HG02970 (cell line): ENCODE data around the gene TSC22D2.

Source experiments
- ATAC-seq: cut with Tn5 transposase; IDR thresholded peaks from one replicate; pipeline ENCODE4 v1.9.1; 2021; ENCODE audit warnings: mild to moderate bottlenecking, moderate library complexity, moderate number of reproducible peaks; ENCODE audit not compliant: unreplicated experiment, low FRiP score

The TSC22D2 gene

DNA sequence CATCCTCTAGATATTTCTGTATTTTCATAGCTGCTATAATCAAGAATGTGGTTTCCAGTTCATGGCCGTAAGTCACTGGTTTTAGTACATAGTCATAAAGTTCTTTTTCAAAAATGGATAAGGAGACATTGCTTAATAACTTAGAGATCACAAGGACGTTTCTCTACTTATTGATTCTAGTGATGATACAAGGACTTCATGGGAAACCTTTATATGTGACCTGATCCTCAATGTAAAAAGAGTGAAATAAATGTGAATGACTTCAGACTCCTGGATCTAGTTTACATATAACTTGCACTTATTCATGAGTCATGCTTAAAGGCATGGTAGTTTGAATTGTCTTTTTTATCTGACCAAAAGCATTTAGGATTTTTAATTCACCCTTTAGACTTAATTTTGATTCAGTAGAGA lies 35.2 kb downstream of the TSC22D2 start:
- no peak for ATAC-seq

DNA sequence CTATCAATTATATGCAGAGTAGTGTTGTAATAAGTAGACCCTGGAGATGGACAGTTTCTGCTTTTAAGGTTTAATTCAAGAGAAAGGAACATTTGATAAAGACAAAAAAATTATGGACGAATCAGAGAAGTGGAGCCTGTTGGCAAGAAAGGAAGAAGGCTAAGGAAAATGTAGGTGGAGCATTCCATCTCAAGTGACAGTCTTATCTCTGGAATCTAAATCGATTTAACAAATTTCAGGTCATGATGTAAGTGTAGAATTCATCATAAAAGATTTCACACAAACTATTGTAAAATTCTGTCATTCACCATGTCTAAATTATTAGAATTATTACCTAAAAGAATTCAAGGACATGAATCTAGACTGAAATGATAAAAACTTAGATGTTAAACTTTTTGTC lies 36.3 kb downstream of the TSC22D2 start:
- ATAC-seq, result no peak

DNA sequence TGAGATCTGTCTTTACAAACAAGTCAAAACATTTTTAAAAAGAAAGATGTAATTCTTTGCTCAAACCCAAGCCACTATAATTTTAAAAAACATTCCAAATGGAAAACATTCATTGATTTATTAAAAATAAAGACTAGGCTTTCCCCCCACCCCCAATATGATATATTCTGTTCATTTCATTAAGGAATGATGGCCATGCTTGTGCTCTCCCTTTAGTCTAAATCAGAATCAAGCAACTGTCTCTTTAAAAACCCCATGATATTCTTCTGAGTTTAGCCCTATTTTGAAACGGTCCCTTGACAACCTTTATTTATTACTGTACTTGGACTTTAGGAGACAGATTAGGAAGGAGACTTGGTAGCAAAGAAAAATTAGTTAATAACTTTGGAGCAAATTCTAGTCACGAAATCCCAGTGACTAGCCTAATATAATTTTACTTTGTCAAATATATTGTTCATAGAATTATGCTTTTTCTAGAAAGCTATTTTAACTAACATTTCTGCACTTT lies 38.4 kb downstream of the TSC22D2 start:
- ATAC-seq, result no peak

DNA sequence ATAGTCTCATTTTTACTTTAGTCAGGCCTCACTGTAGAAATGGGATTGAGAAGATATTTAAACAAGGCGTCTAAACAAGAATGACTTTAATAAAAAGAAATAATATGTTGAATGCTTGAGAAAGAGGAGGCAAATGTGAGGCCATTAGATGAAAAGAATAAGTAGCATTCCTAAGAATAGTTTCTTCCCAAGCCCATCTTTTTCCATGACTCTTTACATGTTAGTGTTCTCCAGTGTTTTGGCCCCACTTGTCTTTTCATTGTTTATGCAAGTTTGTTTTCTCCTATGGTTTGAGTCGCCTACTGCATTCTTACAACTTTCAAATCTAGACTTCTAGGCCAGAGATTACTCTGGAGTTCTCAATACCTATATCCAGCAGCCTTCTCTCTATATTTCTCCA lies 39.0 kb downstream of the TSC22D2 start:
- no peak for ATAC-seq

DNA sequence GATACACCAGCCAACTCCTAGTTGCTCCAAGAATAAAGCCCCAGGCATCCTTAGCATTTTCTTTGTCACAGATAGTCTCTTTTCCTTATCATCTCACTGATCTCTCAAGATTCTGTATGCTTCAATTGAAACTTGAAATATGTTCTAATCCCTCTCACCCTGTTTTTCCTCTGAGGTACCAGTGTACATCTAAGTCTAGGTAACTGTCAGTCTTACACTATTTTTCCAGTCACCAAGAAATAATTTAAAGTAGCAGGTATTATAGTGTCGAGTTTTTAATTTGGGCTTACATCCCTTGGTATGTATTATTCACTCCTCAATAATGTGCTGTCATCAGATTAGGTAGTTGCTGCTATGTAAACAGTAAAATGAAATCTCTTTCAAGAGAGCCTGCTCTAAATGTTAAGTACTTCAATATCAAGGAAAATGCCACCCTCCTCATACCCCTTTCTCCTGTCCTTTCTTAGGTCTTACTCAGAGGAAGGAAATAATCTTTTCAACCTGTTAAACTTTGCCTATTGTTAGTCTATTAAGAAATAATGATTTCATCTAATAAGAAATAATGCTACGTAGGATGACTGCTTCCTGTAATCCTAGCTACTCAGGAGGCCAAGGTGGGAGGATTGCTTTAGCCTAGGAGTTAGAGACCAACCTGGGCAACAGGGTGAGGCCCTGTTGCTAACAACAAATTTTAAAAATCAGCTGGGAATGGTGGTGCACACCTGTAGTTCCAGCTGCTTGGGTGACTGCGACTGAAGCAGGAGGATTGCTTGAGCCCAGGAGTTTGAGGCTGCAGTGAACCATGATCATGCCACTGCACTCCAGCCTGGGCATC lies 39.8 kb downstream of the TSC22D2 start:
- no peak for ATAC-seq

DNA sequence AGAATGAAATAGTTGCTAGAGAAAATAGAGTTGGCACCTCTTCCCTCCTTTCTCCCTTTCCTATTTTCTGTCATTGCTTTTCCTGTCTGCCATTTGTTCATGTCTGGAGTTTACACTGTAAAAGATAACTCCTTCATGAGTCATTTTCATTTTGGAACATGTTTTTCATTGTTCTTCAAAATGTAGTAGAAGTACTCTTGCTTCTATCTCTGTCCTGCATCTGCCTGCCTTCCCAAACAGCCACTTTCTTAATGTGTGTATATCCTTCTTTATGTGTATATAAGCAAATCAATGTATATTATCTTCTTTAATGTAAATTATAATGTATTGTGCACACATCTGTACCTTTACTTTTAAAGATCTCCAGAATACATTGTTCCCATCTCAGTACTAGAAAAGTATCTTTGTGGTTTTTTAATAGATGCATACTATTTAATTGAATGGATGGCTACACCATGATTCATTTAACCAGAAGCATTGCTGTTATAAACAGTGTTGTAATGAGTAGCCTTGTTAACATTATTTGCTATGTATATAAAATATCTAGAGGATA lies 41.1 kb downstream of the TSC22D2 start:
- ATAC-seq, result no peak

DNA sequence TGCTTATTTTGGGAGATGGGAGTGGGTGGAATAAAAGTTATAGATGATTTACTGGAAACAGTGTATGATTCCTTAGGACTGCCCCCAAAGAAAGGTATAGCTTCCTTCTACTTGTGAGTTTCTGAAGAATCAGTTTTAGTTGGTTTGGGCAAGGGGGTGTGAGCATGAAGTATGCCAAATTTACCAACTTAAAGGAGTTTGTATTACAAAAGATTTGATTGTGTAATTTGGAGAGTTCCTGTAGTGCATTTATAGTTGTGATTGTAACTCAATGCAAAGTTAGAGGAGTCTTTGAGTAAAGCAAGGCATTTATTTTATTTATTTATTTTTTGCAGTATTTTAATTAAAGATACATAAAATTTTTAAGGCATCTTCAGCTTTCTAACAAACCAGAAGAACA lies 42.8 kb downstream of the TSC22D2 start:
- ATAC-seq, result no peak

DNA sequence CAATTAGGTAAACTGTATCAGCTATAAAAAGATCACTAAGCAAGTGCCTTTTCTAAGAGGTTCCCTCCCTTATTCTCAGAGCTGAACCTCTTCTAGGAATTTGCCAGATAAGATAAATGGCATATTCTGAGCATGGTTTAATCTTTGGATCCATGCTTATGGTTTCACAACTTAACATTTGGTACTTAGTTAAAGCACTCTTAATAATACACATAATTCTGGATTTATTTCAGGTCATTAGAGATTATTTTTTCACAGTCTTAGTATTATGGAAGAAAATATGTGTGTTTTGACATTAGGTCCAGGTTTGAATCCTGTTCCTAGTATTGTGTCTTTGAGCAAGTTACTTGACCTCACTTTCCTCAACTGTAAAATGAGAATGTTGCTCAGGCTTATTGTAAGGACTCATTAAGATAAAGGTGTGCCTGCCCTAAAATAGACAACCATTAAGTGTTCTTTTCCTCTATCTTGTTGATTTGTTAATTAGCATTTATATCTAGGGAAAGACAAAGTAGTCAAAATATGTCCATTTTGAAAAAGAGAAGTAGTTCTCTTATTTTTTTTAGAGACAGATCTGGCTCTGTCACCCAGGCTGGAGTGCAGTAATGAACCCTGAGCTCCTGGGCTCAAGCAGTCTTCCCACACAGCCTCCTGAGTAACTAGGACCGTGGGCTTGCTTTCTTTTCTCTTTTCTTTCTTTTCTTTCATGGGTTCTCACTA lies 43.4 kb downstream of the TSC22D2 start:
- no peak for ATAC-seq

DNA sequence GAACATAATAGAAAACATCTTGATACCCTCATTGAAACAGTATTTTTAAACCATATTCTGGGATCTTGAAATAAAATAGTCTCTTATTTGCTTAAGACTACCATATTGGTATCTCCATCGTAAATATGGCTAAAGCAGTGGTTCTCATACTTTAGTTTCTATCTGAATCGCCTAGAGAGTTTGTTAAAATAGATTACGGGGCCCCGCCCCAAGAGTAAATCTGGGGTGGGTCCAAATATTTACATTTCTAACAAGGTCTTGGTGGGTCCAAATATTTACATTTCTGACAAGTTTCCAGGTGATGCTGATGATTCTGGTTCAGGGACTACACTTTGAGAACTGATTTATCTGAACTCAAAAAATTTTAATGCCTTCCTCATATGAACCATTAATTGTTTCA lies 45.3 kb downstream of the TSC22D2 start:
- ATAC-seq, result no peak

DNA sequence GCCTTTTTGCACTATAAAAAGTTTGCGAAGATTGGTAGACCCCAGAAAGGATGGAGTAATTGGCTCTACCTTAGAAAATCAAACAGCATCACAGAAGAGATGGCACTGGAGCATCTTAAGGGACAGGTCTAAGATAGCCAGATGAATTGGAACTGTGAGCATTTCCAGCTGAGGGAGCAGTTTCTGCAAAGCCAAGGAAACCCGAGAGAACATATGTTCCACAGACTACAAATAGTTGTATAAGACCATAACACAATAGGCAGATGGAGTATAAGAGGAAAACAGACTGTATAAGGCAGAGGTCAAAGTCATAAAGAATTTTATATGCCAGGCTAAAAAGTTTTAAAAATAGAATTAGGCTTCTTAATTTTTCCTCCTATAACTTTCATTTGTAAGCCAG lies 46.0 kb downstream of the TSC22D2 start:
- ATAC-seq, result no peak

DNA sequence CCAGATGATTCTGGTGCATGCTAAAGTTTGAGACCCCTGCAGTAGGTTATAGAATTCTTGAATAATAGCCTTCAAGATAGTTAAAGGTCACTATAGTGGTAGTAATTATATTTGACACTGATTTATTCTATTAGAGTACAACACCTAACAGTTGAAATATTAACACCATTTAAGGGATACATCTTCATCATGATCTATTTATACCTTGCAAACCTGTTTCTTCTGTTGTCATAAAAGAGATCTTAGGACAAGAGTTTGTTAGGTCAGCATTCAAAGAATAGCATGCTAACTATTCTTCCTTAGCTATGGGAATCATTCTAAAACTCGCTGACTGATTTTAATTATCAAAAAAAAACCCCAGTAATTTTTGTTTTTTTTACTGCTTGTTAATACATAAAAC lies 46.5 kb downstream of the TSC22D2 start:
- ATAC-seq, result no peak

DNA sequence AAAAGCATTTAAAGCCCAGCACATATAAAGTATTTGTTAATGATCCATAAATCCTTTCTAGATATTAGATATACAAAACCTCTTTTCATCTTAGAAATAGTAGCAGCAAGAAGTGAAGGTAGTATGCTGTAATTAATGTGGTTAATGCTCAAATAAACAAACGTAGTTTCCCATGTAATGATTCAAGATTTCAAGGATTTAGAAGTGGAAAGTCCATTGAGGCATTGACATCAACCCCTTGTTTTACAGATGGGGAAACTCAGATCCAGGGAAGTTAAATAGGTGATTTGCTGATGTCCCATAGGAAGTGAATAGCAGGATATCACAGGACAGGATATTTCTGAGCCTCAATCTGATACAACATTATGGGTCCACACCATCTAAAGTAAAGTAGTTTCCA lies 47.2 kb downstream of the TSC22D2 start:
- no peak for ATAC-seq

DNA sequence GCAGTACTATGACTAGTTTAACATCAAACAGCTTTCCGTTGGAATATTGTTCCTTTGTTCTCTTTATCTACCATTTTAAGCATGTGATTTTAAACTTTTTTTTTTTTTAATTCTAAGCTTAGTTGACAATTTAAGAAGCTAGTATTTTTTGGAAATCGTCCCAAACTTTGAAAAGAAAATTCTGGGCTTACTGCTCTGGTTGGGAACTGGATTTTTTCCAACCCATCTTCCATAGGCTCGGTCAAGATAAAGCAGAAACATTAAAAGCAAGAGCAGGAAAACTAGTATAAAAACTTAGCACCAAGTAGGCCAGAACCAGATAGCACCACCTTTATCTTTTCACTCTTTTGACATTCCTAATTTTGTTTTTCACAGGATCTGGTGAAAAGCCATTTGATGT lies 49.9 kb downstream of the TSC22D2 start:
- ATAC-seq, result no peak

DNA sequence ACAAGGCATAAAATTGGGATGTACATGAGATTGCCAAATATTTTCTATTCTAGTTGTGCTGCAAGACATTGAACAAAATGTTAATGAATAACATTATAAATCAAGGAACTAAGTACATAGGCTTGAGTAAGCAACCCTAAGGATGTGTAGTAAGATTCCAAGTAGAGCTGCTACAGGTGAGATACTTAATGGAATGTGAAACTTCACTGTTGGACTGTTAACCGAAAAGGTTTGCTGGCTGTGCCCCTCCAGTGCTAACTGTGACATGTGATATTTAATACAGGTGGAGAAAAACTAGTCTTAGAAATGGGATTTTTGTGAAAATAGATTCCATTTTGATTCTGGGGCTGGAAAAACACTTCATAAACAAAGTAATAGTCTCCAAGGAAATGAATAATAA lies 52.4 kb downstream of the TSC22D2 start:
- no peak for ATAC-seq

DNA sequence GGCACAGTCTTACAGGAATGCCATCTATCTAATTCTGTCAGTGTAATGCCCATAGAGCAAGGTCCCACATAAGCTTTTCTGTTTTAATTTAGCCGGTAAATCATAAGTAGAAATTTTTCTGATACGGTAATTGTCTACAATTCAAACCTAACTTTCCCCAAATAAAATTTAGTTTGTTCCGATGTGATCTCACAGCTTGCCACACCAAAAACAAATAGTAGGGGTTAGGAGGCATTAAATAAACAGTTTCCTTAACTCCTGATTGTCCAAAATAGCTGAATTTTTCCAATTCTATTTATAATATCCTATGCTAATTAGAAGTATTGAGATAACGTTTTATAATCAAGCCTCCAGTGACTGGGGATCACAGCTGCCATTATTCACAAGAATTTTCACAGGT lies 53.3 kb downstream of the TSC22D2 start:
- ATAC-seq, result no peak

DNA sequence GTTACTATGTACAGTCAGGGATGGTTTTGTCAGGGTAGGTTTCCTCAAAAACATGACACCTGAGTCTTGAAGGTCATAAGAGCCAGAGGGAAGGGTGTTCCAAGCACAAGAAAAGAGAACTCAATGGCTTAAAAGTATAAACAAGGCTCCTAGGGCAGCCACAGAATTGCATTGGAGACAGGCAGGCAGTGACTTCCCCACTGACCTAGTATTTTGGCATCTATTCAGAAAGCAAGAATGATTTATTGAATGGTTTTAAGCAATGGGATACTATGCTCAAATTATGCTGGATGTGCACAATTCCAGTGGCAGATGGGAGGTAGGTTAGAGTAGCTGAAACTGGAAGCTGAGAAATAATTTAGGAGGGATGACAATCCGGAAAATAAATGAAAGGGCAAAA lies 54.0 kb downstream of the TSC22D2 start:
- no peak for ATAC-seq

DNA sequence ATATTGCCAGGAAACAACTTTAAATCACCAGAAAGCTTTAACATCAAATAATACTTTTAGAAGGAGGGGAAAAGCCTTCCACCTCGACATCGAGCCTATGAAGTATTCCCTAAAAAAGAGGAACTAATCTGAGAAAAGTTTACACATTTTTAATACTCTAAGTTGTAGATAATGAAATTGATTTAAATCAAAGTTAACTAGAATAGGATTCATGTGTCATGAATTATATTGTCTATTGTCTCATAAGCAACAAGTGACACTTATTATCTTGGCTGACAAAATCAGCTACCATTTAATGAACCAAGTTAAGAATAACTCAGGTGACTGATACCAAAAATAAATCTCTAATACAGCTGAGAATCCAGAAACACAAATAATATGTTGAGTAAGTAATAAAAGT lies 56.6 kb downstream of the TSC22D2 start:
- ATAC-seq, result no peak

DNA sequence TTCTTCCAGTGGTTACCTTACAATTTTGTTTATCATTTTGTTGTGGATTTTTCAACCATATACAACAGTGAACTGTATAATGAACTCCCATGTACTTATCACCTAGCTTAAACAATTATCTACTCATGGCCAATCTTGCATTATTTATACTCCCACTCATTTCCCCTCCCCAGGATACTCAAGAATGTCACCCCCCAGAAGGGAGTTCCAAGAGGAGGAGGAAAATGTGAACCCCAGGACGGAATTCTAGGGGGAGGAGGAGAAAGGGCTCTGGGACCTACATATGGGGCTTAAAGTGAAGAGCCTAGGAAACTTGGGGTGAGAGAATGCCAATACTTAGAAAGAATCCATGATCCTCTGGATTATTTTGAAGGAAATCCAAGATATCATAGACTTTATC lies 59.3 kb downstream of the TSC22D2 start:
- no peak for ATAC-seq

DNA sequence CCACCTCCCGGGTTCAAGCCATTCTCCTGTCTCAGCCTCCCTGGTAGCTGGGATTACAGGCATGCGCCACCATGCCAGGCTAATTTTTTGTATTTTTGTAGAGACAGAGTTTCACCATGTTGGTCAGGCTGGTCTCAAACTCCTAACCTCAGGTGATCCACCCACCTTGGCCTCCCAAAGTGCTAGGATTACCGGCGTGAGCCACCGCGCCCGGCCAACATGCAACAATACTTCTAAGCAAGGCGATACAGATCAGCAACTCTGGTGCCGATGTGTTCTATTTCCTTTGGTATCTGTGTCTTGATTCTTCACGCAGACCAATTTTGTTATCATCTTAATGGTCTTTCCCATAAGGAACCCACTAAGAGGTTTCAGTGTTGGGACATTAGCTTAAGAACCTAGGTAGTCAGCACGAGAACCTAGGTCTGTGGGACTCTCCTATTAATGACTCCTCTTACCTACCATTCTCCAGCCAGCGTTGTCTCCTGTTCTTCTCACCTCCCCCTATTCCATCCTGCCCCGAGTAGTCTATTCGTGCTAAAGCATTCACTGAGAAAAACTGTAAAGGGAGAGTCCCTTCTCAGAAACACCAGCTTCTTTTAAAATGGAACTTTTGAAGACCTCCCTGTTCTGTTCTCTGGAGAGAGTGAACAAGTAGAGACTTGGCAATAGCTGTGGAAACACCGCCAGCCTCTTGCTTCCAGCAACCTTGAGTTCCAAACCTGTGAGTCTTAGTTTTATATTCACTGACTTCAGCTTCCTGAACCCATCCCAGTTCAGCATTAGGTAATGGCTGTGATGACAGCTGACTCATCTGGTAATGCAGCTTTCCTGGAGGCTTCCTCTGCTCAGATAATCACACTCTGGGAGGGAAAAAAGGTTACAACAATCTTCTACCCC lies 61.2 kb downstream of the TSC22D2 start:
- ATAC-seq, result no peak

DNA sequence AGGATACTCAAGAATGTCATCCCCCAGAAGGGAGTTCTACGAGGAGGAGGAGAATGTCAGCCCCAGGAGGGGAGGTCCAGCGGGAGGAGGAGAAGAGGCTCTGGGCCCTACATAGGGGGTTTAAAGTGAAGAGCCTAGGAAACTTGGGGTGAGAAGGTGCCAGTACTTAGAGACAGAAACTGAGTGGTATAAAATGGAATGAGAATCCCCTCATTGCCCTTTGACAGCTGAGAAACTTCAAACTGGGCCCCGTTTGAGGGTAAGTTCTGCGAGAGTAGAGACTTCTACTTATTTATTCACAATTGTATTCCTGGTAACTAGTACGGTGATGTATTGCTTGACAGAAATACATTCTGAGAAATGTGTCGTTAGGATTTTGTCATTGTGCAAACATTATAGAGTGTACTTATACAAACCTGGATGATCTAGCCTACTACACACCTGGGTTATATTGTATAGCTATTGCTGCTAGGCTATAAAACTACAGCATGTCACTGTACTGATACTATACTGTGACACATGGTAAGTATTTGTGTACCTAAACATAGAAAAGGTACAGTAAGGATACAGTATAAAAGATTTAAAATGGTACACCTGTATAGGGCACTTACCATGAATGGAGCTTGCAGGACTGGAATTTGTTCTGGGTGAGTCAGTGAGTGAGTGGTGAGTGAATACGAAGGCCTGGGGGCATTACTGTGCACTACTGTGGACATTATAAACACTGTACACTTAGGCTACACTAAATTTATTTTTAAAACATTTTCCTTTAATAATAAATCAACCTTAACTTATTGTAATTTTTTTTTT lies 62.0 kb downstream of the TSC22D2 start:
- ATAC-seq, result no peak
